ENCODE data around the gene OR52A1. TPM values are rescaled to one million over a fixed set of nuclear protein-coding genes. Genes with fewer than 3 reads are reported as not detected.

The OR52A1 gene
- not detected for total RNA-seq

DNA sequence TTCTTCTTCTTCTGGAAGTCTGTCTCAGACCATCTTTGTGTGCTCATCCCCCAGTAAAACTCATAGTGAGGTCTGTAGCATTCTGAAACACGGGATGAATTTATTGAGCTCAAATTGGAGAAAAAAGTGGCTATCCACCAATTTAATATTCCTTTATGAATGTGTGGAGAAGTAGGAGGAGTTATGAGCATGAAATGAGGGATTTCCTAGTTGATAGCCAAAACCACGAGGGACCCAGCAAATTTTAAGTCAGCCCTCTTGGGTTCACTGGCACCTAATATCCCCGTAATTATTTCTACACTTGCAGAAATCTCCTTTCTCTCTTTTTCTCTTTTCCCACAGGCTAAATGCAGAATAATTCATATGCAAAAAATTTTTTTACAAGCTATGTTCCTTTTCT, at the start of gene OR52A1:
TSS of gene OR52A1 (minus strand) at position 101 of the 400 bp plus-strand sequence. CDS start 2,388 bp downstream, outside the sequence.
- H3K4me1 ChIP-seq, result no peaks in the 10 kb centered on the region
- no peaks in the 10 kb centered on the region for H3K27me3 ChIP-seq
- H3K36me3 ChIP-seq, result no peaks in the 10 kb centered on the region
- no peak within 1 kb of the TSS for H3K27ac ChIP-seq
- intact Hi-C loops (cut with DNase I), result no loop called here
- no peak within 1 kb of the TSS for H3K9ac ChIP-seq (ENCODE audit: low read depth in 2 of 2, low read length in 2 of 2)
- no peaks in the 10 kb centered on the region for H3K9me3 ChIP-seq
- DNase-seq, result no peak
- no peak for TF ChIP-seq CTCF (IDR thresholded peaks at IDR 0.05)
- no peak within 1 kb of the TSS for H3K4me3 ChIP-seq

- H3K9me3 ChIP-seq, result no peaks in the 10 kb centered on the region
- no peak for TF ChIP-seq CTCF (IDR thresholded peaks at IDR 0.05)
- H3K4me1 ChIP-seq, result no peaks in the 10 kb centered on the region
- H3K9ac ChIP-seq (ENCODE audit: low read depth in 2 of 2, low read length in 2 of 2), result no peak overlapping the region
- no peak for DNase-seq
- no peaks in the 10 kb centered on the region for H3K27me3 ChIP-seq
- no peaks in the 10 kb centered on the region for H3K36me3 ChIP-seq
- H3K4me3 ChIP-seq, result no peak overlapping the region
- intact Hi-C loops (cut with DNase I), result no loop called here
- H3K27ac ChIP-seq, result no peak overlapping the region
Measured at GRCh38 chr11:5203366-5203765, 48.8 kb upstream of the OR52A1 start.

DNA sequence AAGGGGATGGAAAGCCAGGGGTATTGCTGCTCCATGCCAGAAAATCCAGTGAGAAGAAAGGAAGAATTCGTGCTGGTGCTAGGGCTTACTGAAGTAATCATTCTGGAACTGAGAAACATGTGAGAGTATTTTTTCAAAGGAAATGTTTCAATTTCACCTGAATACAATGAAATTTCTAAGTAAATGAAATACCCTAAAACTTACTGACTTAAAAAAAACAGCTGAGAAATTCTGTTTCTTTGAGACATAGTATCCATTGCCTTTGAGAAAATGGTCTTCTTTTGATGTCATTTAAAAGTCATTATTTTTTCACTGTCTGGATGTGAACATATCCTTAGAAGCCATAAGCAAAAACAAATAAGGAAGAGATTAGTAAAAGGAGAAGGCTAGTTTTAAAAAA, 46.0 kb upstream of the OR52A1 start, which contains the start of gene OR51V1:
TSS of gene OR51V1 (minus strand) at position 101 of the 400 bp plus-strand sequence. CDS start at position 101, 0 bp downstream.
- H3K27ac ChIP-seq, result no peak within 1 kb of the TSS
- no peak for TF ChIP-seq CTCF (IDR thresholded peaks at IDR 0.05)
- H3K4me3 ChIP-seq, result no peak within 1 kb of the TSS
- no peaks in the 10 kb centered on the region for H3K4me1 ChIP-seq
- H3K27me3 ChIP-seq, result no peaks in the 10 kb centered on the region
- H3K9me3 ChIP-seq, result no peaks in the 10 kb centered on the region
- H3K9ac ChIP-seq (ENCODE audit: low read depth in 2 of 2, low read length in 2 of 2), result no peak within 1 kb of the TSS
- DNase-seq, result no peak
- intact Hi-C loops (cut with DNase I), result no loop called here
- H3K36me3 ChIP-seq, result no peaks in the 10 kb centered on the region

DNA sequence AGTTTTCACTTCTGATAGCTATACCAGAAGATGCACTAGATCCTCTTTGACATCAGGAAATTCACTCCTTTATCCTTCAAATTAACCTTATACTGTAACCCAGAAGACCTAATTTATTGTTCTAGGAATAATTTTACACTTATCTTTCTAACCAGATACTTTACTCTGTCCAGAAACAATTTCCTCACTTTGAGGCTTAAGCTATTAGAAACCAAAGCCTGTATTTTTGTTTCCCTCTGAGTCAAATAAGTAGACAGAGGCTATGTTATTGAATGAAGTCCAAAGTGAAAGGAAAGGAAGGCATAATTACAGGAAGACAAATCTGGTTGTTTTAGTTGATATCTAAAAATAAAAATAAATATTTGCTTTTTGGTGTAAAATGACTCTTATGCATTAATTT, 43.7 kb upstream of the OR52A1 start:
- Histone ChIP-seq H3K4me3 (no peak overlapping the region), H3K4me1 (no peaks in the 10 kb centered on the region), H3K36me3 (no peaks in the 10 kb centered on the region), H3K9me3 (no peaks in the 10 kb centered on the region), H3K27ac (no peak overlapping the region), H3K9ac (ENCODE audit: low read depth in 2 of 2, low read length in 2 of 2) (no peak overlapping the region), H3K27me3 (no peaks in the 10 kb centered on the region)
- TF ChIP-seq CTCF (IDR thresholded peaks at IDR 0.05), result no peak
- intact Hi-C loops (cut with DNase I), result no loop called here
- DNase-seq, result no peak

DNA sequence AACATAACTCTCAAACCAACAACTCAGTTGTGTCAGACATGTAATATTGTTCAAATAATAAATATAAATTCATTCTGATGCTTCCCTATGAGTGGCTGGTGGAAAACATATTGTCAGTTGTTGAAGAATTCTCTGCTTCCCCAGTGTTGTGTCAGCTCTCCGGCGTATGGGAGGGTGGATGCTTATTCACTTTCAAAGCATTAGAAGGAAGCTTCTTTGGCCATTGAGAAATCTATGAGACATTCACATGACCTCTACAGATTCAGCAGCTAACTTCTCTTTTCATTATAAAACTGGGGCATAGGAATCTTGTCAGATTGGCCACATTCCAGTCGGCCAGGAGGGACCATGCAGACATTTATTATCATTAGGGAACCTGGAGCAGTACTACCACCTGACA, 43.0 kb upstream of the OR52A1 start:
- no peak for TF ChIP-seq CTCF (IDR thresholded peaks at IDR 0.05)
- H3K9ac ChIP-seq (ENCODE audit: low read depth in 2 of 2, low read length in 2 of 2), result no peak overlapping the region

More for the DNA sequence above, 43.0 kb upstream of the OR52A1 start:
- intact Hi-C loops (cut with DNase I), result no loop called here
- H3K27me3 ChIP-seq, result no peaks in the 10 kb centered on the region
- H3K4me1 ChIP-seq, result no peaks in the 10 kb centered on the region
- H3K36me3 ChIP-seq, result no peaks in the 10 kb centered on the region
- no peak overlapping the region for H3K27ac ChIP-seq
- DNase-seq, result no peak
- no peak overlapping the region for H3K4me3 ChIP-seq
- no peaks in the 10 kb centered on the region for H3K9me3 ChIP-seq
